Peyer's patch (tissue), 4 donors: ENCODE data around the gene PIGX.

ENCODE experiments used
- POLR2A ChIP-seq, 2 donors: fragments of 450-650 bp; IDR thresholded peaks; one replicate each; pipeline ENCODE4 v1.5.1; 2017; ENCODE audit warnings: antibody characterized with exemption in 2 of 2, mild to moderate bottlenecking in 2 of 2, moderate library complexity in 2 of 2
- TF ChIP-seq, protein P1 (sequence below), 6 experiments: fragments of 450-650 bp in 4 of 6; fragments of 200-600 bp in 2 of 6; sonication (generic) in 1 of 6; IDR thresholded peaks; one replicate each; pipeline ENCODE4 v1.5.1; 2017 to 2019; ENCODE audit warnings: antibody characterized with exemption in 6 of 6, mild to moderate bottlenecking in 3 of 6, moderate library complexity in 1 of 6

DNA sequence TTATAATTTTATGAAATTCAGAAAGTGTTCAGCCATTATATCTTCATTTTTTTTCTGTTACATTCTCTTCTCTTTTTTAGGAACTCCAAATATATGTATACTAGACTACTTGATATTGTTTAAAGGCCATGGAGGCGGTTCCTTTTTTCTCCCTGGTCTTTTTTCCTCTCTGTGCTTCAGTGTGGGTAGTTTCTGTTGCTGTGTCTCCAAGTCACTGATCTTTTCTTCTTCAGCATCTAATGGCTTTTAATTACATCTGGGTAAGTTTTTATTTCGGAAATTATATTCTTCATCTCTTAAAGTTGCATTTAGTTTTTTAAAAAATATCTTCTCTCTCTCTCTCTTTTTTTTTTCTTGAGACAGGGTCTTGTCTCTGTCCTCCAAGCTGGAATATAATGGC, 8.9 kb downstream of the PIGX start:
- TF ChIP-seq, protein P1, sequence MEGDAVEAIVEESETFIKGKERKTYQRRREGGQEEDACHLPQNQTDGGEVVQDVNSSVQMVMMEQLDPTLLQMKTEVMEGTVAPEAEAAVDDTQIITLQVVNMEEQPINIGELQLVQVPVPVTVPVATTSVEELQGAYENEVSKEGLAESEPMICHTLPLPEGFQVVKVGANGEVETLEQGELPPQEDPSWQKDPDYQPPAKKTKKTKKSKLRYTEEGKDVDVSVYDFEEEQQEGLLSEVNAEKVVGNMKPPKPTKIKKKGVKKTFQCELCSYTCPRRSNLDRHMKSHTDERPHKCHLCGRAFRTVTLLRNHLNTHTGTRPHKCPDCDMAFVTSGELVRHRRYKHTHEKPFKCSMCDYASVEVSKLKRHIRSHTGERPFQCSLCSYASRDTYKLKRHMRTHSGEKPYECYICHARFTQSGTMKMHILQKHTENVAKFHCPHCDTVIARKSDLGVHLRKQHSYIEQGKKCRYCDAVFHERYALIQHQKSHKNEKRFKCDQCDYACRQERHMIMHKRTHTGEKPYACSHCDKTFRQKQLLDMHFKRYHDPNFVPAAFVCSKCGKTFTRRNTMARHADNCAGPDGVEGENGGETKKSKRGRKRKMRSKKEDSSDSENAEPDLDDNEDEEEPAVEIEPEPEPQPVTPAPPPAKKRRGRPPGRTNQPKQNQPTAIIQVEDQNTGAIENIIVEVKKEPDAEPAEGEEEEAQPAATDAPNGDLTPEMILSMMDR (IDR thresholded peaks at IDR 0.05): no peak
- no peak for TF ChIP-seq POLR2A (IDR thresholded peaks at IDR 0.05)
